IgD-negative memory B cell (primary cell): ENCODE measurements around the gene MAP3K5. TPM values are rescaled to one million over a fixed set of nuclear protein-coding genes. Genes with fewer than 3 reads are reported as not detected.

Experiments used
- H3K27ac Mint-ChIP-seq, 3 donors: one replicate each; pipeline ENCODE4 v1.8.0; 2020 to 2022; ENCODE audit warnings: mild to moderate bottlenecking in 3 of 3, mixed read lengths in 3 of 3, moderate library complexity in 1 of 3
- H3K27me3 Mint-ChIP-seq: one replicate; pipeline ENCODE4 v1.8.0; 2021; ENCODE audit warnings: mixed read lengths
- H3K36me3 Mint-ChIP-seq: one replicate; pipeline ENCODE4 v1.8.0; 2020; ENCODE audit warnings: mild to moderate bottlenecking, mixed read lengths
- H3K4me1 Mint-ChIP-seq, 3 donors: one replicate each; pipeline ENCODE4 v1.8.0; 2020 to 2022; ENCODE audit warnings: mixed read lengths in 3 of 3, mild to moderate bottlenecking in 1 of 3
- H3K4me3 Mint-ChIP-seq, 4 donors: one replicate each; pipeline ENCODE4 v1.8.0; 2020 to 2022; ENCODE audit warnings: mild to moderate bottlenecking in 4 of 4, mixed read lengths in 4 of 4, moderate library complexity in 3 of 4
- H3K9me3 Mint-ChIP-seq, 3 donors: one replicate each; pipeline ENCODE4 v1.8.0; 2020 to 2021; ENCODE audit warnings: mixed read lengths in 3 of 3, mild to moderate bottlenecking in 1 of 3
- polyA plus RNA-seq: library from polyadenylated mRNA; unstranded; fragments of 300-500 nt; fragmentation: Illumina TruSeq; gene quantifications from one replicate; pipeline ENCODE4 v1.2.3, GENCODE V29; 2021

MAP3K5 gene
- polyA plus RNA-seq, 1 donor from 2014 or later: 6.0 TPM

DNA sequence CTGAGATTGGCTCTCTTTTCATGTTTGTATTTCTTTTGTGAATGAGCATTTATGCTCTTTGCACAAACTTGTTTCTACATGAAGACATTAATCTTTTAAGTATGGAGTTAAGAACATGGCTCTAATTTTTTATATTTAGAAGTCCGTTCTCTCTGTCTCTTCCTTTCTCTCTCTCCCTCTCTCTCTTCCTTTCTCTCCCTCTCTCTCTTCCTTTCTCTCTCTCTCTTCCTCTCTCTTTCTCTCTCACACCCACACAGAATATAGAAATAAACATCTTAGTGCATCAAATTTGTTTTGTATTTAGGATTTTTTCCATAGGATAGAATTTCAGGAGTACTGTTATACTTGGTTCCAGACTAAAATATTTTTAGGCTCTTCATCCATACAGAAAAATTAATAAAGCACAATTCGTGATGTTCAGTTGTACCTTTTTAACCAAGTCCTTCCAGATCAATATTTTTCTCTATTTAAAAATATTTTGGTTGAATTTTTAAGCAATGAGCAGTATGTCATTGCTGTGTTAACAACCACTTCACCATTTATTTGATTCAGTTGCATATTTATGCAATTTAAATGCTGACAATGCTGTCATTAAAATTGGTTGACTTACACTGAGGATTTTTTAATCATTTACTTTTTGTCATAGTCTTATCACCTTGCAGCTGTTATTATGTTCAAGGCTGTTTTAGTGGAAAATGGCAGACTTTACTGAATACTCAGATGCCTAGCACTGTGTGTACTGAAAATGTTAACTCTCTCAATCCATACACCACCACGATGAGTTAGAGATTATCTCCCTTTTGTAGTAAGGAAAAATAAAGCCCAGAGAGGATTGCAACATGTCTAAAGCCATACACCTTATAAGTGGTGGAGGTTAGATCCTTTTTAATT is 129.7 kb downstream of the MAP3K5 start:
- Mint-ChIP-seq H3K4me1 (peaks cover 0 to under 1% (median 0%) of the 10 kb centered on the region in 3 donors), H3K36me3 (peaks cover 6% of the 10 kb centered on the region), H3K27ac (no peak overlapping the region), H3K27me3 (no peaks in the 10 kb centered on the region), H3K4me3 (no peak overlapping the region), H3K9me3 (no peaks in the 10 kb centered on the region)

DNA sequence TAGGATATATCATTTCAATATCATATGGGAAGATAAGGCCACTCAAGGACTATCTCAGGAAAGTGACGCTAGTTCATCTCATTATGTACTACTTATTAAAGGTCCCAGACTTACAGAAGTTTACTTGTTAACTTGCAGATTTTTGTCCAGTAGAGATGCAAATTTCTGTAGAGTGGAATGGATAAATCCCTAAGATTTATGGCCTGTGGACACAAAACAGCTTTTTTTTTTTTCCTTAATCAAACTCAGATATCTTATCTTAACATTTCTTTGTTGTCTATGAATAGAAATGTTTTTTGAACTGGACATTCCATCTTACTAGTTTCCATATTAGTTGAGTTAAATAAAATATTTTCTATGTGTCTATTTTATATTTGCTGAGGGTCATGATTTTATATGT is 131.6 kb downstream of the MAP3K5 start:
- H3K27me3 Mint-ChIP-seq: no peaks in the 10 kb centered on the region

DNA sequence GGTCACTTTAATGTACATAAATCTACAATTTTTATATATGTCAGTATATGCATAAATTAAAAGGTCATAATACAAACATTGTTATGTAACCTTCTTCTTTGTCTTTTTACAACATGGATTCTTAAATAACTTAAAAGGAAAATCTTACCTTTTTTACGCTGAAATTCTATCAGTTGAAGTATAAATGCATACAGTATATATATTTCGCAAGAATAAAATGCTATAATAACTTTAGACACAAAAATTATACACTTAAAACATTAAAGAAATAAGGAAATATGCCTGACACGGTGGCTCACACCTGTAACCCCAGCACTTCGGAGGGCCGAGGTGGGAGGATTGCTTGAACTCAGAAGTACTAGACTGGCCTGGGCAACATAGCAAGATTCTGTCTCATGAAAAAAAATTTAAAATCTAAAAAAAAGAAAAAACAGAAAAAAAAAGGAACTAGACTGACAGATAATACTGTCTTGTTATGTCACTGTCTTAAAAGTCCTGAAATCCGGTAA is 132.2 kb downstream of the MAP3K5 start:
- Mint-ChIP-seq H3K9me3 (no peaks in the 10 kb centered on the region), H3K36me3 (peaks cover 8% of the 10 kb centered on the region), H3K27ac (no peak overlapping the region), H3K27me3 (no peaks in the 10 kb centered on the region), H3K4me1 (peaks cover 0 to 3% (median 0%) of the 10 kb centered on the region in 3 donors), H3K4me3 (no peak overlapping the region)

More for the DNA sequence above, 131.6 kb downstream of the MAP3K5 start:
- H3K36me3 Mint-ChIP-seq: peaks cover 8% of the 10 kb centered on the region
- H3K27ac Mint-ChIP-seq: no peak overlapping the region
- H3K4me1 Mint-ChIP-seq: peaks cover 0 to 3% (median 0%) of the 10 kb centered on the region in 3 donors
- no peak overlapping the region for H3K4me3 Mint-ChIP-seq
- no peaks in the 10 kb centered on the region for H3K9me3 Mint-ChIP-seq

DNA sequence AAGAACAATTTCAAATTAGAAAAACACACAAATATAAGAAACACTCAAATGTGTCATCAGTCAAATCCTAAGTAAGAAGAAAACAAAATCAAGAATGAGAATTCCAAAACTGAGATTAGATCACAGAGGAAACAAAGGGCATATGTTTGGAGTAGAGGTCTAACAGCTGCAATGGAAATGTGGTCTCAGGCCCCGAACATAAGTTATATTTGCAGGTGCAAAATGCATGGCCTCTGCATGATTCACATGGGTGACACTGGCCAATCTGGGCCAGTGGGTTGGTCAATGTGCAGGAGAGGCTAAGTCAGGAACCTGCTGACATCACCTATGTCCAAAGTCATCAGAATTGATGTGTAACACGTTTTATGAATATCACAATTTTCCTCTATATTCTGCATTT is 133.6 kb downstream of the MAP3K5 start:
- peaks cover 8% of the 10 kb centered on the region for H3K36me3 Mint-ChIP-seq
- H3K27me3 Mint-ChIP-seq: no peaks in the 10 kb centered on the region
- H3K27ac Mint-ChIP-seq: no peak overlapping the region
- H3K4me3 Mint-ChIP-seq: no peak overlapping the region
- peaks cover 0 to 3% (median 0%) of the 10 kb centered on the region in 3 donors for H3K4me1 Mint-ChIP-seq
- no peaks in the 10 kb centered on the region for H3K9me3 Mint-ChIP-seq

DNA sequence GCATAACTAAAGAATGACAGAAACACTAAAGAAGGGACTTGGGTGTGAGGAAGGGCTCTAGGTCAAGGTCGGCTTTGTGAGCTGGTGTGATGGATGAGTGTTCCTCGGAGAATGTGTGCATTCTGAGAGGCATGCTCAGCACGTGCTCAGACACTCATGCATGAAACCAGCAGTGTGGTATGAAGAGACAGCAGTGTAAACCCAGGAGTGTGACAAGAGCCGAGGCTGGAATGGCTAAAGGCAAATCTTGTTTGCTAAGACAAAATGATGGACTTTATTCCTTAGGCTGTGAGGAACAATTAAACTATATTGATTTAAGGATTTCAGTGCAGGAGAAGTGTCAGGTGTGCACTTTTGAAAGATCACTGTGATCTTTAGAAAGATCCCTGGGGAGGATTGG is 134.6 kb downstream of the MAP3K5 start:
- Mint-ChIP-seq H3K4me3 (no peak overlapping the region), H3K36me3 (peaks cover 8% of the 10 kb centered on the region)

DNA sequence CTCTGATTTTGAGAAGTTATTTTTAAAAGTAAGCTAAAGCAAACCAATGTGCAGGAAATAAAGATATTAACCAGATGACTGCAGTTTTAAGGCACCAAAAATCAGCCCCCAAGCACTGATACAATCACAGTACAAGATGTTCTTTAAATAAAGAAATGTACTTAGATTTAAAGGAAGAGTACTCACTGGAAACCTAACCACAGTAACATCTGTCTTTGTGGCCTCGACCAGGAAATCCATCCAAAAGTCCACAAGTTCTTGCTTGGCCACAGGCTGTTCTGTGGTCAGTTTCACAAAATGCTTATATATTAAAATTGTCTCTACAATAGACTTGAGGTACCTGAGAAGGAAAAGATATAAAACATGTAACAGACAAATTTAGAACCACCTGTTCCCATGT is 136.2 kb downstream of the MAP3K5 start:
- no peak overlapping the region for H3K4me3 Mint-ChIP-seq
- H3K27ac Mint-ChIP-seq: no peak overlapping the region
- H3K4me1 Mint-ChIP-seq: peaks cover 0 to 3% (median 0%) of the 10 kb centered on the region in 3 donors
- H3K27me3 Mint-ChIP-seq: no peaks in the 10 kb centered on the region
- peaks cover 8% of the 10 kb centered on the region for H3K36me3 Mint-ChIP-seq
- no peaks in the 10 kb centered on the region for H3K9me3 Mint-ChIP-seq

More for the DNA sequence above, 134.6 kb downstream of the MAP3K5 start:
- Mint-ChIP-seq H3K4me1 (peaks cover 0 to 3% (median 0%) of the 10 kb centered on the region in 3 donors), H3K27ac (no peak overlapping the region), H3K9me3 (no peaks in the 10 kb centered on the region), H3K27me3 (no peaks in the 10 kb centered on the region)

DNA sequence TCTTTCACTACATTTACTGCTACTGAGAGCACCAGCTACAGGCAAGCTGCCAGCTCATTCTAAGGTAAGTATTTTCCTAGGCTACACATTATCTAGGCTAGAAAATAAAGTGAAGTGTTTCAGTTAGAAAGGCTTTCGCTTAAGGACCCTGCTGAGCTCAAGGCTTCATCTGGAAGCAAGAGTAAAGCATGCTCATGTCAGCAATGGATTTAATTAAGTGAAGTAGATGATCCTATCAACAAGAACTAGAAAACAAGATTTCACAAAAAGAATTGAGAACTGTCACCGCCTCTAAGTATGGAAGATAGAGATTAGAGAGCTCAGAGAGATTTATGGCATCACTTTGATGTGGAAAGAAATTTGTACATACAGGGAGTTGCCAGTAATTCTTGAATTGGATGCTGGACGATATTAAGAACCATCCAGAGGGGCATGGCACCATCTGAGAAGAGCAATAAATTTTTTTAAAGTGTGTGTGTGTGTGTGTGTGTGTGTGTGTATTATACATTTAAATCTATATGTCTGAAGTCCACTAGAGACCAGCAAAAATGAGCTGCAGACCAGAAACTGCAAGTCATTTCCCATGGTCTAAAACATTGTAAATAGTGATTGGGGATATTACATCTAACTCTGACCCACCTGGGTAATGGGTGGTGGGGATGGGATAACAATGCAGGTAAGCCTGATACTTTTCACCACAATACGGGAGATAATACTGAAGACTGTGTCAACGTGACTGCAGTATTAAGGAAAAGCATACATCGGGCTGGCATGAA is 136.8 kb downstream of the MAP3K5 start:
- Mint-ChIP-seq H3K4me1 (peaks cover 0 to 3% (median 0%) of the 10 kb centered on the region in 3 donors), H3K36me3 (peaks cover 8% of the 10 kb centered on the region), H3K27ac (no peak overlapping the region), H3K27me3 (no peaks in the 10 kb centered on the region), H3K4me3 (no peak overlapping the region), H3K9me3 (no peaks in the 10 kb centered on the region)

DNA sequence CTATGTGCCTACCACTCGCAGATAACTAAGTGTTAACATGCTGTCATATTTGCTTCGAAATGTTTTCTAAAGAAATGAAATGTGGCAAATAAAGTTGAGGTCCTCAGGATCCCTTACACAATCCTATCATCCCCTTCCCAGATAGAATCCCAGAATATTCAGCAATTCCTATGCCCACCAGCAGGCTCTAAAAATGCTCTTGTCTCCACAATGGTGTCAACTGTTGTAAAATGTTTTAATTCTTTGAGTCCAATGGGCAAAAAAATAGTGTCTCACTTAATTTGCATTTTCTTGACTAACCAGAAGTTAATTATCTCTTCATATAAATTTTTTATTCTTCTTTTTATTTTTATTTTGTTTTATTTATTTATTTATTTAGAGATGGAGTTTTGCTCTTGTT is 138.2 kb downstream of the MAP3K5 start:
- Mint-ChIP-seq H3K9me3 (no peaks in the 10 kb centered on the region), H3K36me3 (peaks cover 12% of the 10 kb centered on the region), H3K4me1 (peaks cover 0 to 3% (median 0%) of the 10 kb centered on the region in 3 donors), H3K27me3 (no peaks in the 10 kb centered on the region), H3K4me3 (no peak overlapping the region), H3K27ac (no peak overlapping the region)

DNA sequence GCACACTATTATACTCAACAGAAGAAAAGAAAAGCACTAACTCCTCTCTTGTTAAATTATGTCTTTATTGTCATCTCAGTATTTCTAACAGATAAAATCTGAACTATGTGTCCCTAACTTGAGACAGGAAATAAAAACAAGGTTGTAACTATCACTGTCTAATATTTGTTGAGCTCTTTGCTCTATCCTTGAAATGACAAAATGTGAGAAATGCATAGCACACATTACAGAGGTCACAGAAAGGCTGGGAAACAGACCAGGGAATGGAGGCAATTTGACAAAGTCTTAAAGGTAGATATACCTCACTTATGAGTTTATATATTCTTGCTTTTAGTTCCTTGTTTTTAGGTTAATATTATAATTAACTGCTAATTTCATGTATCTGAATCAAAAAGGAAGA is 139.6 kb downstream of the MAP3K5 start:
- Mint-ChIP-seq H3K36me3 (peaks cover 9% of the 10 kb centered on the region), H3K4me1 (peaks cover 0 to 3% (median 3%) of the 10 kb centered on the region in 3 donors), H3K27ac (peak overlapping the region in 1 of 3 donors; percentile 37), H3K9me3 (no peaks in the 10 kb centered on the region), H3K4me3 (no peak overlapping the region), H3K27me3 (no peaks in the 10 kb centered on the region)

DNA sequence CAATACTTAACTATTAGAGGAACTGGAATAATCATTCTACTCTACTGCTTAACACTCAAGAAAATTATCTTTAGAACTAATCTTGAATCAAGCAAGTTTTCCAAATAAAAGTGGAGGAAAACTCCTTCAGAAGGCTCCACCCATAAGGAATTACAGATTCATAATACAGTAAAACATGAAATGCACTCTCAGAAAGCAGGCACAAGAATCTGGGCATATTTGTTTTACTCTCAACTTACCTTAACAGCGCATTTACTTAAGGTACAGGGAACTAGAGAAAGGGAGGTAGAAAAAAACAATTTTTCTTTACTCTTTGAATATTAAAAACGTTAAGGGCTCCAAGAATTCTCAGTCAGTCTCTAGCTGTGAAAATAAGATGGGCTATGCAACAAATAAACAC is 140.3 kb downstream of the MAP3K5 start:
- Mint-ChIP-seq H3K27me3 (no peaks in the 10 kb centered on the region), H3K4me1 (peaks cover 0 to 3% (median 0%) of the 10 kb centered on the region in 3 donors), H3K36me3 (peaks cover 6% of the 10 kb centered on the region), H3K4me3 (no peak overlapping the region), H3K9me3 (no peaks in the 10 kb centered on the region), H3K27ac (no peak overlapping the region)

DNA sequence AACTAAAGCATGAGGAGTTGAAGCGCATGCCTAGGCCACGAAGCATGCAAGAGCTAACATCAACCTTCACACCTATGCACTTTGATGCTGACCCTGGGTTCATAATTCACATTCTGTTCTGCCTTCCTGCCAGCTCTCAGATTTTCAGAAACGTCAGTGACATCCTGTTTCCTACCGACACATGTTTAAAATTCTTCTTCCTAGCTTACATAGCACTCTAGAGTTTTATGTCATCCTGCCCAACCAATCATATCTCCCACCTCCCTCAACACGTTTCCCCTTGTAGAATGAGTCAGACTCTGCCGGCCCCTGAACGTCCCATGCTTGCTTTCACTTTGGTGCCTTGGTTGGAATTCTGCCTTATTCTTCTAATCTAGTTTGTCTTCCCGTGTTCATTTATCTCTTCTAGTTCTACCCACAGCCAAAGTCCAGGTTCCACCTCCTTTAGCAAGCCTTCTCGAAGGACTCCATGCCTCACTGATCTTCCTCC is 144.9 kb downstream of the MAP3K5 start:
- Mint-ChIP-seq H3K36me3 (peaks cover 6% of the 10 kb centered on the region), H3K4me3 (no peak overlapping the region), H3K27me3 (no peaks in the 10 kb centered on the region), H3K9me3 (no peaks in the 10 kb centered on the region), H3K27ac (no peak overlapping the region), H3K4me1 (peaks cover 0 to 3% (median 2%) of the 10 kb centered on the region in 3 donors)

DNA sequence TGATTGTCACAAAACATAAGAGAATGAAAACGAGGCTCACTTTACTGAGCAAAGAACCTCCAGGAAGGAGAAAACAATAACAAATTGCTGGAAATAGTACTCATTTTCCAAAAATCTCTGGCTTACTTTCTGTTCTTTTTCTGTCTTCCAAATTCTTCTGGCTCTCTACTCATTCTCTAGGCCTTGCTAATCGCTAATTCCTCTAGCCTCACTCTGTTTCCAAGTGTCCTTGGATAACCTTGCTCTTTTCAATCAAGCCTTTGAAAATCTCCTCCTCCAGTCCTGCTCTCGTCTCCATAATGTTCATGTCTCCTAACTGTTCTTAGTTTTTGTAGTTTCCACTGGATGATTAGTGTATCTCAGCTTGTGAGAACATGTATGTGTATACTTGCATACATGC is 145.9 kb downstream of the MAP3K5 start:
- Mint-ChIP-seq H3K4me3 (no peak overlapping the region), H3K36me3 (peaks cover 6% of the 10 kb centered on the region), H3K27ac (no peak overlapping the region), H3K4me1 (peaks cover 0 to 3% (median 2%) of the 10 kb centered on the region in 3 donors), H3K27me3 (no peaks in the 10 kb centered on the region), H3K9me3 (no peaks in the 10 kb centered on the region)

DNA sequence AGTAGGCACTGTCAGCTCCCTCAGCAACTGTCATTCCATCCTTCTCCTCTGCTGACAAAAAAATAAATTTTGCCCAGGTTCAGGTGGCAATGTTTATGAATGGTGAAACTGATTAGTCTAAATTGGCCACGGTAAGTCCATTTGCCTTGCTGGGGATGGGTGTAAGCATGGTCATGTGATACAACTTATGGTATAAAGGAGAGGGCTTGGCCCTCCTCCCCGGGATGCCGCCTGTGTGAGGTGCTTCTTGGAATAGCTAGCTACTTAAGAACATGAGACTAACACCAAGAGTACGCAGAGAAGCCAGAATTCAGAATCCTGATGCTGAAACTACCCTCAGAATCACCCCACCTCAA is 147.7 kb downstream of the MAP3K5 start:
- no peak overlapping the region for H3K4me3 Mint-ChIP-seq
- H3K27me3 Mint-ChIP-seq: no peaks in the 10 kb centered on the region
- no peaks in the 10 kb centered on the region for H3K9me3 Mint-ChIP-seq
- peaks cover 0 to 3% (median 2%) of the 10 kb centered on the region in 3 donors for H3K4me1 Mint-ChIP-seq
- H3K27ac Mint-ChIP-seq: no peak overlapping the region
- peaks cover 2% of the 10 kb centered on the region for H3K36me3 Mint-ChIP-seq

DNA sequence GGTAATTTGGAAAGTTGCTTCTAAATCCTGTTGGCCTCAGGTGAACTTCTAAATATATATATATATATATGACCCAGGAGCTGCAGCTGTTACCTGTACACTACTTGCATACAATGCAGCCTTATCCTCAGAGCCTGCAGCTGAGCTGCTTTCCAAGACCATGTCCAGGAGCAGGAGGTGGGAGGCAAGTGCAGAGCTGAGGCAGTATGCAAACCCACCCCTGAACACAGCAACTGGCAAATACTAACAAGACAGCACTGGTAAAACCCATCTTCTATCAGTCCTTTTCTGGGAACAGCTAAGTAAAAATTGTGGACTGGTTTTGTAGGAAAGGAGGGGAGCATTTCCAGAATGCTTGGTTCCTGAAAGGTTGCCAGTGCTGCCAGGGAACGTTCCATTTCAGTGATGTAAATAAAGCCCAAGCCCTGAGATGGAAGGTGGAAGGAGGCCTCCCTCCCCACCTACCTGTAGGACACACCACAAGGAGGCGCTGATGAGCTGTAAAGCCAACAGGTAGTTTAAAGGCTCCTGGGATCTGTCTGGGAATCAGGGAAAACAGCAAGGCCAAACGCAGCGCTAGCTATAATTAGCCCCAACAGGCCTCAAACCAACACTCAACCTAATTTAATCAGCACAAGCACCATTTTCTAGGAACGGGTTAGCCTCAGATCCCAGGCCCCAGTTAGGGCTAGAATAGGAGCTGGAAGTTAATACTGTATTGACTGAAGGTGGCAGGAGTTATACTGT is 148.3 kb downstream of the MAP3K5 start:
- Mint-ChIP-seq H3K9me3 (no peaks in the 10 kb centered on the region), H3K4me3 (no peak overlapping the region), H3K27me3 (no peaks in the 10 kb centered on the region), H3K27ac (no peak overlapping the region), H3K4me1 (peaks cover 0 to 3% (median 2%) of the 10 kb centered on the region in 3 donors), H3K36me3 (no peaks in the 10 kb centered on the region)
